Loucy (cell line): ENCODE results near the gene PPM1M.

Experiments used
- H2AFZ ChIP-seq: fragments of 200-600 bp; sonication (generic); 2 replicates; pipeline ENCODE4 v1.6.0; 2016; ENCODE audit warnings: antibody characterized with exemption, mild to moderate bottlenecking, low read length, moderate library complexity
- H3F3A ChIP-seq: fragments of 200-600 bp; 2 replicates; pipeline ENCODE4 v1.6.0; 2016; ENCODE audit warnings: antibody characterized with exemption, low read depth, mild to moderate bottlenecking
- H3K27me3 ChIP-seq: fragments of 200-600 bp; sonication (generic); 2 replicates; pipeline ENCODE4 v1.6.1; 2014; ENCODE audit warnings: low read length, mild to moderate bottlenecking; ENCODE audit not compliant: insufficient read depth, poor library complexity, severe bottlenecking
- H3K36me3 ChIP-seq: fragments of 200-600 bp; sonication (generic); 2 replicates; pipeline ENCODE4 v1.6.1; 2016; ENCODE audit warnings: low read length; ENCODE audit not compliant: insufficient read depth
- H3K4me1 ChIP-seq: fragments of 200-600 bp; sonication (generic); 2 replicates; pipeline ENCODE4 v1.5.1; 2014; ENCODE audit warnings: low read length, mild to moderate bottlenecking; ENCODE audit not compliant: insufficient read depth, poor library complexity, severe bottlenecking
- H3K4me2 ChIP-seq: fragments of 200-600 bp; sonication (generic); 2 replicates; pipeline ENCODE4 v1.6.0; 2014; ENCODE audit warnings: antibody characterized with exemption, low read length, low read depth, mild to moderate bottlenecking; ENCODE audit not compliant: poor library complexity, severe bottlenecking
- H3K4me3 ChIP-seq: fragments of 200-600 bp; sonication (generic); 2 replicates; pipeline ENCODE4 v1.5.1; 2014; ENCODE audit warnings: low read length, mild to moderate bottlenecking, mixed read lengths; ENCODE audit not compliant: poor library complexity, severe bottlenecking
- H3K79me2 ChIP-seq: fragments of 200-600 bp; sonication (generic); 2 replicates; pipeline ENCODE4 v1.6.1; 2014; ENCODE audit warnings: low read length; ENCODE audit not compliant: insufficient read depth
- H3K9ac ChIP-seq: fragments of 200-600 bp; sonication (generic); 2 replicates; pipeline ENCODE4 v1.6.0; 2014; ENCODE audit warnings: mild to moderate bottlenecking, low read depth, low read length, moderate library complexity; ENCODE audit not compliant: poor library complexity, severe bottlenecking
- H3K9me2 ChIP-seq: fragments of 200-600 bp; sonication (generic); replicated peaks from 2 replicates; pipeline ENCODE4 v1.6.1; 2016; ENCODE audit warnings: low read depth, low read length, mixed read lengths
- H3K9me3 ChIP-seq: fragments of 200-600 bp; sonication (generic); 2 replicates; pipeline ENCODE4 v1.6.1; 2014; ENCODE audit warnings: mild to moderate bottlenecking, antibody characterized with exemption, low read length, low read depth; ENCODE audit not compliant: insufficient read depth
- H4K20me1 ChIP-seq: fragments of 200-600 bp; sonication (generic); 2 replicates; pipeline ENCODE4 v1.6.0; 2014; ENCODE audit warnings: antibody characterized with exemption, low read length, mild to moderate bottlenecking; ENCODE audit not compliant: insufficient read depth, poor library complexity, severe bottlenecking
- CTCF ChIP-seq: fragments of 200-600 bp; sonication (generic); conservative IDR thresholded peaks from 2 replicates; pipeline ENCODE4 v1.5.1; 2014; ENCODE audit warnings: mild to moderate bottlenecking, antibody characterized with exemption, low read length
- EZH2phosphoT487 ChIP-seq: fragments of 200-600 bp; IDR thresholded peaks from 2 replicates; pipeline ENCODE4 v1.6.1; 2018; ENCODE audit warnings: antibody characterized with exemption, mild to moderate bottlenecking, moderate library complexity, borderline replicate concordance

Gene PPM1M

GRCh38 chr3:52295671-52296208, 50.2 kb downstream of the PPM1M start:
- H3K4me1 ChIP-seq = peaks cover 12% of the 10 kb centered on the region
- H3K36me3 ChIP-seq = no peaks in the 10 kb centered on the region
- no peak overlapping the region for H3K9ac ChIP-seq
- H2AFZ ChIP-seq = no peak overlapping the region
- H3K9me3 ChIP-seq = no peaks in the 10 kb centered on the region
- no peak overlapping the region for H3K4me2 ChIP-seq
- no peaks in the 10 kb centered on the region for H3K27me3 ChIP-seq
- no peaks in the 10 kb centered on the region for H4K20me1 ChIP-seq
- no peaks in the 10 kb centered on the region for H3K9me2 ChIP-seq
- no peaks in the 10 kb centered on the region for H3F3A ChIP-seq
- no peak overlapping the region for H3K4me3 ChIP-seq
- H3K79me2 ChIP-seq = no peaks in the 10 kb centered on the region
- TF ChIP-seq CTCF = no peak

GRCh38 chr3:52297242-52298148, 51.9 kb downstream of the PPM1M start:
- TF ChIP-seq CTCF = no peak
- no peak for TF ChIP-seq EZH2phosphoT487
- Histone ChIP-seq H3K27me3 (no peaks in the 10 kb centered on the region), H3F3A (no peaks in the 10 kb centered on the region), H2AFZ (no peak overlapping the region), H3K79me2 (no peaks in the 10 kb centered on the region), H3K4me3 (no peak overlapping the region), H3K36me3 (no peaks in the 10 kb centered on the region), H3K9me3 (no peaks in the 10 kb centered on the region), H3K9me2 (no peaks in the 10 kb centered on the region), H3K4me2 (no peak overlapping the region), H3K4me1 (peaks cover 12% of the 10 kb centered on the region), H4K20me1 (no peaks in the 10 kb centered on the region), H3K9ac (no peak overlapping the region)

GRCh38 chr3:52298149-52299098, 52.9 kb downstream of the PPM1M start:
- no peaks in the 10 kb centered on the region for H3K9me2 ChIP-seq
- no peak overlapping the region for H3K4me2 ChIP-seq
- no peaks in the 10 kb centered on the region for H3F3A ChIP-seq
- H3K9me3 ChIP-seq = no peaks in the 10 kb centered on the region
- no peak for TF ChIP-seq CTCF
- TF ChIP-seq EZH2phosphoT487 = no peak
- no peaks in the 10 kb centered on the region for H3K27me3 ChIP-seq
- H3K4me1 ChIP-seq = peaks cover 12% of the 10 kb centered on the region
- H3K36me3 ChIP-seq = no peaks in the 10 kb centered on the region
- peak overlapping the region; percentile 50 for H3K9ac ChIP-seq
- no peaks in the 10 kb centered on the region for H3K79me2 ChIP-seq
- no peak overlapping the region for H3K4me3 ChIP-seq
- no peaks in the 10 kb centered on the region for H4K20me1 ChIP-seq
- no peak overlapping the region for H2AFZ ChIP-seq
